HUES6 (cell line): ENCODE measurements around the gene YPEL2.
"Not testable (repeated sequence)": the region's sequence is repeated elsewhere in the genome, so short reads cannot be mapped to it uniquely, and the experiment has no call there.

ENCODE experiments used
- H3K27ac ChIP-seq: 2 replicates; pipeline ENCODE4 v1.7.0; 2013; ENCODE audit warnings: low read depth, mild to moderate bottlenecking, low read length, inconsistent platforms
- H3K27me3 ChIP-seq: 2 replicates; pipeline ENCODE4 v1.6.1; 2013; ENCODE audit warnings: low read length; ENCODE audit not compliant: control insufficient read depth, insufficient read depth
- H3K36me3 ChIP-seq: 2 replicates; pipeline ENCODE4 v1.6.1; 2013; ENCODE audit warnings: low read length; ENCODE audit not compliant: control insufficient read depth, insufficient read depth
- H3K4me1 ChIP-seq: 2 replicates; pipeline ENCODE4 v1.6.1; 2013; ENCODE audit warnings: low read length; ENCODE audit not compliant: control insufficient read depth, insufficient read depth
- H3K4me3 ChIP-seq: 2 replicates; pipeline ENCODE4 v1.5.1; 2013; ENCODE audit warnings: low read depth, low read length
- H3K9ac ChIP-seq: one replicate; pipeline ENCODE4 v1.6.1; 2013; ENCODE audit warnings: mild to moderate bottlenecking, low read length
- H3K9me3 ChIP-seq: 2 replicates; pipeline ENCODE4 v1.6.1; 2013; ENCODE audit warnings: low read depth, low read length; ENCODE audit not compliant: control insufficient read depth, insufficient read depth

YPEL2 gene, protein sequence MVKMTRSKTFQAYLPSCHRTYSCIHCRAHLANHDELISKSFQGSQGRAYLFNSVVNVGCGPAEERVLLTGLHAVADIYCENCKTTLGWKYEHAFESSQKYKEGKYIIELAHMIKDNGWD

DNA sequence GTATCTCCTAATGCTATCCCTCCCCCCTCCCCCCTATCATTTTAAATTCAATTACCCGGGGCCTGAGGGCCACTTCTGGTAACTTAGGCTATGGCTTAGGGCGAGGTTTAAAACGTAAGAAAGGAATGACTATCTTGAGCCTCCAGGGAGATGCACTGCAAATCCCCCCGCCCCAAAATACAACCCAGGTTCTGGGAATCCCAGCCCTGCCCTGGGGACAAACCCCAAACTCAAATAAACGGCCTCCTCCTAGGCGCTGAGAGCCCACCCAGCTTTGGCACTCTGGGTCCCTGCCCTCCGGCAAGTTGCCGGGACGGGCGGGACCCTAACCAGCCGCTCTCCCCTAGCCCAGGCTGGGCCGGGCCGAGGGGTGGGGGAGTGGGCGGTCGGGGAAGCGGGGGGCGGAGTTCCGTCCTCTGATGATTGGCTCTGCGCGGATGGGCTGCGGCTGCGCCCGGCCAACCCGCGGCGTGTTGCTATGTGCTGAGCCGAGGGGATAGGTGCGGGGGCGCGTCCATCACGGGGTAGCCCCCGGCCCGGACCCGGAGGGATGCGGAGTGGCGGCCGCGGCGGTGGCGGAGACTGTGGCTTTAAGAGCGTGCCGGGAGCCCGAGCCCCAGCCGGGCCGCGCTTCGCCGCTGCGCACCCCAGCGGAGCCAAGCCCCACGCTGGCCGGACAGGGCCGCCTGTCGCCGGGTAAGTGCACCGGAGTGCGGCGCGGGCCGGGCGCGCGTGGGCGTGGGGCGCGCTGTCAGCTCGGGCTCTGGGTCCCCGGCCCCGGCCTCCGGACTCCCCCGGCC lies at the start of gene YPEL2:
Gene YPEL2 (plus strand): TSS at position 527 of the 800 bp plus-strand sequence. CDS start 21,755 bp downstream, outside the sequence.
- peaks cover 27% of the 10 kb centered on the region for H3K4me1 ChIP-seq
- peak within 1 kb of the TSS; percentile 84 for H3K4me3 ChIP-seq
- H3K9me3 ChIP-seq, result no peaks in the 10 kb centered on the region
- H3K27me3 ChIP-seq, result peaks cover 36% of the 10 kb centered on the region
- H3K9ac ChIP-seq, result peak within 1 kb of the TSS; percentile 44
- no peak within 1 kb of the TSS for H3K27ac ChIP-seq
- H3K36me3 ChIP-seq, result no peaks in the 10 kb centered on the region

DNA sequence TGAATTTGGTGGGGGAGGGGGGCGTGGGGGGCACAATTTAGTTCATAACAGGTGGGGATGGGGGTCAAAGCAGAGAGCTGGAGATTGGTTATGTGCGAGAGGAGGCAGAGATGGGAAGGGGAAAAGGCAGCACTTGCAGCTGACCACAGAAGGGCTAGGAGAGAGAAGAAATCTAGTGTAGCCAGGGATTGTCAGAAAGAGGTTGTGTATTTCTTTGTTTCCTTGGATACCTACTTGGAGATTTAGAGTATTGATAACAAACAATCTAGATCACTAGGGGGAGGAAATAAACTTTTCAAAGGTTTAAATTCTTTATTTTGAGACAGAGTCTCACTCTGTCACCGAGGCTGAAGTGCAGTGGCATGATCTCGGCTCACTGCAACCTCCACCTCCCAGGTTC lies 47.1 kb upstream of the YPEL2 start:
- no peak overlapping the region for H3K9ac ChIP-seq
- H3K27ac ChIP-seq, result no peak overlapping the region
- no peaks in the 10 kb centered on the region for H3K9me3 ChIP-seq
- peaks cover 22% of the 10 kb centered on the region for H3K27me3 ChIP-seq
- no peaks in the 10 kb centered on the region for H3K36me3 ChIP-seq
- no peaks in the 10 kb centered on the region for H3K4me1 ChIP-seq
- no peak overlapping the region for H3K4me3 ChIP-seq

DNA sequence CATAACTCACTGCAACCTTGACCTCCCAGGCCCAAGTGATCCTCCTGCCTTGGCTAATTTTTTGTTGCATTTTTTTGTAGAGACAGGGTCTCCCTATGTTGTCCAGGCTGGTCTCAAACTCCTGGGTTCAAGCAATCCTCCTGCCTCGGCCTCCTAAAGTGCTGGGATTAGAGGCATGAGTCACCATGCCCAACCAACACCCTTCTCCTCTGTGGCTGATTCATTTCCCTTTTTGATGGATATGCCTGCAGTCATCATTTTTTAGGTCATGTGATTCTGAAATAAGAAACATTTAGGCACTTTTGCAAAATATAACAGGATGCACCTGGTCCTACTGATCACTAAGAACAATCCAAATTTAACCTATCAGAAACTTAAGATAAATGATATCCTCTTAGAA lies 44.0 kb upstream of the YPEL2 start:
- H3K9ac ChIP-seq, result no peak overlapping the region
- no peaks in the 10 kb centered on the region for H3K36me3 ChIP-seq
- H3K27ac ChIP-seq, result no peak overlapping the region
- H3K9me3 ChIP-seq, result no peaks in the 10 kb centered on the region
- H3K4me3 ChIP-seq, result no peak overlapping the region
- peaks cover 12% of the 10 kb centered on the region for H3K4me1 ChIP-seq
- H3K27me3 ChIP-seq, result peaks cover 42% of the 10 kb centered on the region

DNA sequence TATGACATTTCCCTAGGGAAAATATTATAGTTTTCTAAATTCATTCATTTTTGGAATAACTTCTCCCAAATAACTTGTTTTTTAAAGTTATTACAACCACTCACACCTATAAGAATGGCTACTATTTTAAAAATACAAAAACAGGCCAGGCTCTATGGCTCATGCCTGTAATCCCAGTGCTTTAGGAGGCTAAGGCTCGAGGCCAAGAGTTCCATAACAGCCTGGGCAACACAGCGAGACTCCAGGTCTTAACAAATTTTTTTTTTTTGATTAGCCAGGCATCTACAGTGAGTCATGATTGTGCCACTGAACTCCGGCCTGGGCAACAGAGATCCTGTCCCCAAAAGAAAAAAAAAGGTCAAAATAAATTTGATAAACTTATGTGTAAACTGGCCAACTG lies 43.6 kb upstream of the YPEL2 start:
- H3K4me1 ChIP-seq, result peaks cover 12% of the 10 kb centered on the region
- H3K9me3 ChIP-seq, result no peaks in the 10 kb centered on the region
- H3K36me3 ChIP-seq, result no peaks in the 10 kb centered on the region
- no peak overlapping the region for H3K27ac ChIP-seq
- H3K9ac ChIP-seq, result no peak overlapping the region
- peaks cover 46% of the 10 kb centered on the region for H3K27me3 ChIP-seq
- H3K4me3 ChIP-seq, result no peak overlapping the region

DNA sequence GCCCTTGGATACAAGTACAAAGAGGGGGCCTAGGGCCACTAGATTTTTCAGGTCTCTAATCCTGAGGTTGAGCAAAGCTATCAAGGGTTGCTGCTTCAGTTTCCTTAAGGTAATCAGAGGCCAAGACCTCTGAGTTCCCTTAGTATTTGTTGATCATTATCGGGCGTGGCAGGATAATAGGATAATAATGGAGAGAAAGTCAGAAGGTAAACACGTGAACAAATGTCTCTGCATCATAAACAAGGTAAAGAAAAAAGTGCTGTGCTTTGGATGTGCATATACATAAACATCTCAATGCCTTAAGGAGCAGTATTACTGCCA lies 41.5 kb upstream of the YPEL2 start:
- Histone ChIP-seq H3K4me3 (peak overlapping the region; percentile 13), H3K4me1 (peaks cover 12% of the 10 kb centered on the region), H3K9ac (peak overlapping the region; percentile 32), H3K36me3 (no peaks in the 10 kb centered on the region), H3K27me3 (peaks cover 63% of the 10 kb centered on the region), H3K27ac (no peak overlapping the region), H3K9me3 (no peaks in the 10 kb centered on the region)

DNA sequence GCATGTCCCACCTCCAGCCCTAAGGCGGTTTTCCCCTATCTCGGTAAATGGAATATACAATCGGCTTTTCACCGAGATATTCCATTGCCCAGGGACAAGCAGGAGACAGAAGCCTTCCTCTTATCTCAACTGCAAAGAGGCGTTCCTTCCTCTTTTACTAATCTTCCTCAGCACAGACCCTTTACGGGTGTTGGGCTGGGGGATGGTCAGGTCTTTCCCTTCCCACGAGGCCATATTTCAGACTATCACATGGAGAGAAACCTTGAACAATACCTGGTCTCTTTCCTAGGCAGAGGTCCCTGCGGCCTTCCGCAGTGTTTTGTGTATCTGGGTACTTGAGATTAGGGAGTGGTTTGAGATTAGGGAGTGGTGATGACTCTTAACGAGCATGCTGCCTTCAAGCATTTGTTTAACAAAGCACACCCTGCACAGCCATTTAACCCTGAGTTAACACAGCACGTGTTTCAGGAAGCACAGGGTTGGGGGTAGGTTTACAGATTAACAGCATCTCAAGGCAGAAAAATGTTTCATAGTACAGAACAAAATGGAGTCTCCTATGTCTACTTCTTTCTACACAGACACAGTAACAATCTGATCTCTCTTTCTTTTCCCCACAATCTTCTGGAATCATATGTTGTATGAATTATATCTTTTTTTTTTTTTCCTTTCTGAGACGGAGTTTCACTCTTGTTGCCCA lies 41.0 kb upstream of the YPEL2 start:
- H3K9me3 ChIP-seq, H3K36me3 ChIP-seq, H3K27ac ChIP-seq: not testable (repeated sequence)
- H3K4me3 ChIP-seq, result peak overlapping the region; percentile 13
- peak overlapping the region; percentile 32 for H3K9ac ChIP-seq
- H3K4me1 ChIP-seq, result peaks cover 12% of the 10 kb centered on the region
- H3K27me3 ChIP-seq, result peaks cover 62% of the 10 kb centered on the region

DNA sequence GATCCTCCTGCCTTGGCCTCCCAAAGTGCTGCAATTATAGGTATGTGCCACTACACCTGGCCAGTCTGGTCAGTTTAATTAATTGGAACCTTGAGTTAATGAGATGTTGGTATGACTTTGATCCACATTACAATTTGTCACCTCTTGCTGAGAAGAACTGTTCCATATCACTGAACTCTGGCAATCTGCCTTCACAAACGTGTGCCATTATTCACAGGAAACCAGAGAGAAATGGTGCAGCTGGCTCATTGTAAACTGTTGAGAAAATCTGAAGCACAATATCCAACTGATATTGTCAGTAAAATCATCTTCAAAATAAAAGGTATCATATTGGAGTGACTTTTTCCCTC lies 39.3 kb upstream of the YPEL2 start:
- Histone ChIP-seq H3K4me1 (peaks cover 12% of the 10 kb centered on the region), H3K27me3 (peaks cover 56% of the 10 kb centered on the region), H3K9ac (no peak overlapping the region), H3K36me3 (no peaks in the 10 kb centered on the region), H3K4me3 (no peak overlapping the region), H3K27ac (no peak overlapping the region), H3K9me3 (no peaks in the 10 kb centered on the region)

DNA sequence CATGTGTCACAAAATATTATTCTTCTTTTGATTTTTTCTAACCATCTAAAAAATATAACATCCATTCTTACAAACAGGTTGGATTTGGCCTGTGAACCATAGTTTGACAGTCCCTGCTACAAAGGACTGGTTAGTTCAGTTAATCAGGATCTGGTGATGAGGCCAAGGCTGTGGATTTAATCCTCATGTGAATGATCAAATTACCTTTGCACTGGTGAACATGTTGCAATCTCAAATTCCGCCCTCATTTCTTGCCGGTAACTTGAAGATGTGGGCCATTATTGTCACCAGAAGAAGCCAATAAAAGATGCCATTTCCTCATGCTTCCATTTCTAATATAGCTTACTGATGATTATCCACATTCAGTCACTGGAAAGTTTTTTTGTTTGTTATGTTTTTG lies 35.3 kb upstream of the YPEL2 start:
- Histone ChIP-seq H3K36me3 (no peaks in the 10 kb centered on the region), H3K9ac (no peak overlapping the region), H3K27ac (no peak overlapping the region)

DNA sequence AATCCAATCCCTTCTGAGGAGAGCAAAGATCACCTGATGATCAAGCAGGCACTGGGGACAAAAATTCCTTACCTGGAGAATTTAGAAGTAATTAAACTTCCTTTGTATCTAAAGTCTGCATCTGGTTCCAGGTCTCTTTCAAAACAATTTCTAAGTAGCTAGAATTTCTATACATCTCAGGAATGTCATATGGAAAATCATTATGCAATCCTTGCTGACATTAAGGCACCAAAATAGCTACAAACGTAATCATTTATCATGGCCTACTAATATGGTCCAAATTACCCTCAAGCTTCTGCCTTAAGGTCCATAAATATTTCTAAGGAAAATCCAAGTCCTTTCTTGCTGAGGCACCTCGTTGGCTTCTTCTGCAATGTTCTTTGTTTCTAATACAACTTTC lies 32.9 kb upstream of the YPEL2 start:
- H3K4me3 ChIP-seq, result no peak overlapping the region
- no peaks in the 10 kb centered on the region for H3K36me3 ChIP-seq
- no peaks in the 10 kb centered on the region for H3K4me1 ChIP-seq
- peaks cover 15% of the 10 kb centered on the region; the same call in 1 of the 2 replicates for H3K27me3 ChIP-seq
- H3K27ac ChIP-seq, result no peak overlapping the region
- H3K9me3 ChIP-seq, result no peaks in the 10 kb centered on the region
- H3K9ac ChIP-seq, result no peak overlapping the region

More for the DNA sequence above, 35.3 kb upstream of the YPEL2 start:
- Histone ChIP-seq H3K4me3 (no peak overlapping the region), H3K27me3 (peaks cover 35% of the 10 kb centered on the region), H3K9me3 (no peaks in the 10 kb centered on the region), H3K4me1 (no peaks in the 10 kb centered on the region)

DNA sequence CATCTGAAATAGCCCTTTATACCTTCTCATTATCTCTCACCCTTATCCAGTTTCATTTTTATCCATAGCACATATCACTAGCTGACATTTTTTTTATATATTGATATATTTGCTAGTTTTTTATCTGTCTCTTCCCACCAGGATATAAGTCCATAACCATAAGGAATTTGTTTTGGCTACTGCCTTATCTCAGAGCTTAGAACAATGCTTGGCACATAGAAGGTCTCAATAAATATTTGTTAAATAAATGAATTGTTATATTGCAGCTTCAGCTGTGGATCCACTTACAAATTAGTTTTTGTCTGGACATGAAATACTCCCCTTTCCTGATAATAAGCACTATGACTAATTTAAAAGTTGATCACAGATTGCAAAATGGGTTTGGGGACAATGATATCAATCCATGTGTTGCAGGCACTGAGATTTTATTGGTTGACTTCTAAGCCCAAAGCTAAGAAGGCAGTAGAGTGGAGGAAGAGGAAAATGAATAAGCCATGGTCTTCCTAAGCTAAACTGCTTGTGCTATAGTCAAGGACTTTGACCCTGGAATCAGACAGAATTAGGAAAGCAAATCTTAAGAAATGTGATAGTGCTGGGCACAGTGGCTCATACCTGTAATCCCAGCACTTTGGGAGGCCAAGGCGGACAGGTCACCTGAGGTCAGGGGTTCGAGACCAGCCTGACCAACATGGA lies 31.9 kb upstream of the YPEL2 start:
- Histone ChIP-seq H3K36me3 (no peaks in the 10 kb centered on the region), H3K27me3 (peaks cover 8% of the 10 kb centered on the region; the same call in 1 of the 2 replicates), H3K9me3 (no peaks in the 10 kb centered on the region), H3K4me1 (no peaks in the 10 kb centered on the region), H3K27ac (no peak overlapping the region), H3K9ac (no peak overlapping the region), H3K4me3 (no peak overlapping the region)

DNA sequence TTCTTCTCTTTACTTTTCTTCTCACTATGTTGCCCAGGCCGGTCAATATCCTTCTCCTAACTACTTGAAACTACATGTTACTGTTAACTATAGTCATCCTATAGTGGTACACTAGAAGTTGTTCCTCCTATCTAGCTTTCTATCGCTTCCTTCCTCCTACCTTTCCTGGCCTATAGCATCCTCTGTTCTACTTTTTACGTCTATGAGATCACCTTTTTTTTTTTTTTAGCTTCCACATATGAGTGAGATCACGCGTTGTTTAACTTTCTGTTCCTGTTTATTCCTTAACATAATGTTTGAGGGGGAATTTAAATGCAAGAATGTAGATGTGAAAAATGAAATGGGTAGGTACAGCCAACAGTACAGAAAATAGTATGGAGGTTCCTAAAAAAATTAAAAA lies 30.5 kb upstream of the YPEL2 start:
- Histone ChIP-seq H3K9ac (no peak overlapping the region), H3K36me3 (no peaks in the 10 kb centered on the region), H3K27ac (no peak overlapping the region), H3K27me3 (no peaks in the 10 kb centered on the region; the same call in 1 of the 2 replicates), H3K9me3 (no peaks in the 10 kb centered on the region), H3K4me1 (no peaks in the 10 kb centered on the region), H3K4me3 (no peak overlapping the region)
